HG03045 (cell line): ENCODE data around the gene RPTOR.

Experiments used
- ATAC-seq: cut with Tn5 transposase; IDR thresholded peaks from one replicate; pipeline ENCODE4 v1.9.1; 2021; ENCODE audit warnings: mild to moderate bottlenecking, moderate library complexity; ENCODE audit not compliant: unreplicated experiment

RPTOR gene

GRCh38 chr17:80902197-80902962, 357.7 kb downstream of the RPTOR start:
- no peak for ATAC-seq

- no peak for ATAC-seq
Observed at GRCh38 chr17:80902963-80903611, 358.4 kb downstream of the RPTOR start.

- no peak for ATAC-seq
Observed at GRCh38 chr17:80904036-80904753, 359.6 kb downstream of the RPTOR start.

GRCh38 chr17:80905586-80906230, 361.1 kb downstream of the RPTOR start:
- no peak for ATAC-seq

- ATAC-seq, result no peak
Observed at GRCh38 chr17:80906364-80907259, 362.0 kb downstream of the RPTOR start.

GRCh38 chr17:80907281-80907680, 362.6 kb downstream of the RPTOR start:
- ATAC-seq, result no peak

- ATAC-seq, result no peak
Observed at GRCh38 chr17:80908211-80908610, 363.6 kb downstream of the RPTOR start.

- no peak for ATAC-seq
Observed at GRCh38 chr17:80908776-80909175, 364.1 kb downstream of the RPTOR start.

- no peak for ATAC-seq
Observed at GRCh38 chr17:80909635-80910034, 365.0 kb downstream of the RPTOR start.

- ATAC-seq, result no peak
Observed at GRCh38 chr17:80910043-80910442, 365.4 kb downstream of the RPTOR start.

GRCh38 chr17:80912476-80912875, 367.8 kb downstream of the RPTOR start:
- ATAC-seq, result no peak

- ATAC-seq, result no peak
Observed at GRCh38 chr17:80913928-80914821, 369.5 kb downstream of the RPTOR start.

- no peak for ATAC-seq
Observed at GRCh38 chr17:80916246-80916645, 371.6 kb downstream of the RPTOR start.

- no peak for ATAC-seq
Observed at GRCh38 chr17:80917716-80918560, 373.3 kb downstream of the RPTOR start.

GRCh38 chr17:80918731-80919130, 374.1 kb downstream of the RPTOR start:
- ATAC-seq, result no peak

GRCh38 chr17:80919331-80920311, 375.0 kb downstream of the RPTOR start:
- no peak for ATAC-seq

GRCh38 chr17:80920441-80920840, 375.8 kb downstream of the RPTOR start:
- ATAC-seq, result no peak
